Epithelial cell of esophagus (primary cell): ENCODE data around the gene RNF220.

Experiments
- DNase-seq: peaks from one replicate; pipeline ENCODE4 v3.0.0; 2010; ENCODE audit warnings: low read depth
- H3K4me3 ChIP-seq: 2 replicates; pipeline ENCODE4 v1.5.1; 2011; ENCODE audit warnings: mild to moderate bottlenecking, low read length, control low read depth
- TF ChIP-seq, protein P1 (sequence below): IDR thresholded peaks from 2 replicates; pipeline ENCODE4 v1.5.1; 2011; ENCODE audit warnings: low read depth, mild to moderate bottlenecking, low read length, control low read depth, inconsistent platforms; ENCODE audit not compliant: insufficient read depth; ENCODE audit errors: missing control alignments

The RNF220 gene

DNA sequence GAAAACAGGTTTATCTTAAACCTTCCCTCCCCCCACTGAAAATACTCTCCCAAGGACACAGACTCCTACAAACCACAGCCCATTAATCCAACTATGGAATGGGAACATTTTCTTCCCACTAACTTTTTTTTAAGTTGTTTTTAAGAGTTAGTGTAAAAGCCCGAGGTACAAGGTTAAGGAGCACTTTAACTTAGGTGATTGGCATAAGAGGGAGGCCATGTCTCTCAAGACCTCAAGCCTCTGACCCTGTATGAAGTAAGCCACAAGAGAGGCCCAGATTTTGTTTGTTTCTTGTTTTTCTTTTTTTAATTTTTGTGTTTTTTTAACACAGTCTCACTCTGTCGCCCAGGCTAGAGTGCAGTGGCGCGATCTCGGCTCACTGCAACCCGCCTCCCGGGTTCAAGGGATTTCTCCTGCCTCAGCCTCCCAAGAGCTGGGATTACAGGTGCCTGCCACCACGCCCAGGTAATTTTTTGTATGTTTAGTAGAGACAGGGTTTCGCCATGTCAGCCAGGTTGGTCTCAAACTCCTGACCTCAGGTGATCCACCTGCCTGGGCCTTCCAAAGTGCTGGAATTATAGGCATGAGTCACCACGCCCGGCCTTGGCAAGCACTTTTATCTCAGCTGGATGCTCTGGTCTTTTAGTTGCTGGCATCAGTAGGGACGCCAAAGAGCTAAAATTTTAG, 283.8 kb downstream of the RNF220 start:
- no peak for DNase-seq
- no peak overlapping the region for H3K4me3 ChIP-seq
- TF ChIP-seq, protein P1, sequence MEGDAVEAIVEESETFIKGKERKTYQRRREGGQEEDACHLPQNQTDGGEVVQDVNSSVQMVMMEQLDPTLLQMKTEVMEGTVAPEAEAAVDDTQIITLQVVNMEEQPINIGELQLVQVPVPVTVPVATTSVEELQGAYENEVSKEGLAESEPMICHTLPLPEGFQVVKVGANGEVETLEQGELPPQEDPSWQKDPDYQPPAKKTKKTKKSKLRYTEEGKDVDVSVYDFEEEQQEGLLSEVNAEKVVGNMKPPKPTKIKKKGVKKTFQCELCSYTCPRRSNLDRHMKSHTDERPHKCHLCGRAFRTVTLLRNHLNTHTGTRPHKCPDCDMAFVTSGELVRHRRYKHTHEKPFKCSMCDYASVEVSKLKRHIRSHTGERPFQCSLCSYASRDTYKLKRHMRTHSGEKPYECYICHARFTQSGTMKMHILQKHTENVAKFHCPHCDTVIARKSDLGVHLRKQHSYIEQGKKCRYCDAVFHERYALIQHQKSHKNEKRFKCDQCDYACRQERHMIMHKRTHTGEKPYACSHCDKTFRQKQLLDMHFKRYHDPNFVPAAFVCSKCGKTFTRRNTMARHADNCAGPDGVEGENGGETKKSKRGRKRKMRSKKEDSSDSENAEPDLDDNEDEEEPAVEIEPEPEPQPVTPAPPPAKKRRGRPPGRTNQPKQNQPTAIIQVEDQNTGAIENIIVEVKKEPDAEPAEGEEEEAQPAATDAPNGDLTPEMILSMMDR = no peak

DNA sequence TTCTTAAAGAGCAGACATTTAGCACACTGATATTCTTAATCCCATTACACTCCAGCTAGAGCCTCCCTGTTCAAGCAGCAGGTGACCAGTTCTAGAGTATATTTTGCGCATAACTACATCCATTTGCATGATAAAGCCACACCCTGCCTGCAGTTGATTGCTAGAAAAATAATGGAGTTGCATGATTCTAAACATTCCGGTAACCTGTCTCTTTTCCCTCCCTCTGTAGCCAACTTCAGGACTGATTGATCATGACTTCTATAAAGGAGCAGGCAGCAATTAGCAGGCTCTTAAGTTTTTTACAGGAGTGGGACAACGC, 284.4 kb downstream of the RNF220 start:
- TF ChIP-seq, protein P1 = no peak
- no peak for DNase-seq
- no peak overlapping the region for H3K4me3 ChIP-seq

- H3K4me3 ChIP-seq = no peak overlapping the region
- TF ChIP-seq, protein P1 = no peak
- no peak for DNase-seq
Measured at GRCh38 chr1:44693159-44693558, 288.1 kb downstream of the RNF220 start.

GRCh38 chr1:44693900-44694299, 288.8 kb downstream of the RNF220 start:
- TF ChIP-seq, protein P1 = no peak
- no peak for DNase-seq
- no peak overlapping the region for H3K4me3 ChIP-seq

- TF ChIP-seq, protein P1 = no peak
- no peak for DNase-seq
- H3K4me3 ChIP-seq = no peak overlapping the region
Measured at GRCh38 chr1:44694863-44695478, 289.9 kb downstream of the RNF220 start.

DNA sequence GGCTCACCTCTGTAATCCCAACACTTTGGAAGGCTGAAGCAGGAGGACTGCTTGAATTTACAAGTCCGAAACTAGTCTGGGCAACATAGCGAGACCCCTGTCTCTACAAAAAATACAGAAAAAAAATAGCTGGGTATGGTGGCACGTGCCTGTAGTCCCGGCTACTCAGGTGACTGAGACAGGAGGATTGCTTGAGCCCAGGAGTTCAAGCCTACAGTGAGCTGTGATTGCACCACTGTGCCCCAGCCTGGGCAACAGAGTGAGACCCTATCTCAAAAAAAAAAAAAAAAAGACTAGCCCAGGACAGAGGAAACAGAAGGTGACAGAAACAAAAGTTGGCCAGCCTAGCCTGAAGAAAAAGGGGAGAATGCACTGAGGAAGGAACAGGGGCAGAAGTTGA, 290.6 kb downstream of the RNF220 start:
- TF ChIP-seq, protein P1 = no peak
- no peak overlapping the region for H3K4me3 ChIP-seq
- DNase-seq = no peak

DNA sequence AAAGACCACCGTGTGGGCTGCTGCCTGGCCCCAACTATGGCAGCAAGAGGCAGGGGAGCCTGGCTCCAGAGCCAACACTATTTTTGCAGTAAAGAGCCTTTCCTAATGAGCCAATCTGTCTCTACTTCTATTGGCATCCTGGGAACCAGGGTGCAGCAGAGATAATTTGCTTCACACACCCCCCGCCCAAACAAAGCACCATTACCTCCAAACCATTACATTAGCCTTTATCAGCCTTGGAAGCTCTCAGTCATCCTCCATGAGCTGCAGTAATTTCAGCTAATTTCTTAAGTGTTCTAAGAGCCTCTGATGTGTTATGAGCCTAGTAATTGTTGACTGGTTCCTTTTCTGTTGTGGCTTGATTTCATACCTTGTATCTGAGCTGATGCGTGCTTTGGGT, 291.0 kb downstream of the RNF220 start:
- DNase-seq = no peak
- TF ChIP-seq, protein P1 = no peak

More for the DNA sequence above, 291.0 kb downstream of the RNF220 start:
- H3K4me3 ChIP-seq = no peak overlapping the region
